Uterus (tissue), 4 donors: ENCODE measurements around the gene ZNF823. TPM values are rescaled to one million over a fixed set of nuclear protein-coding genes. Genes with fewer than 3 reads are reported as not detected.

ENCODE experiments used
- small RNA-seq: library from RNA; depleted of rRNA; stranded (forward); fragments of <200 nt; gene quantifications from one replicate; pipeline ENCODE3, GENCODE V24; 2016
- total RNA-seq, 4 donors: library from RNA; depleted of rRNA in 3 of 4; stranded (reverse); fragments of >200 nt in 3 of 4; gene quantifications; one replicate each; pipeline versions ENCODE4 v1.1.0 to v1.2.4, GENCODE V29; 2014 to 2023
- donor health status: DM: yes; HTN: yes; CAD: no.

Gene ZNF823
- total RNA-seq, 4 donors from 2014 or later = 3.2 to 24.1 (median 20.0) TPM

Small RNA genes lying within 50 kb of the gene (small RNA-seq; reads per million reads assigned to genes)
- gene ZNF833P = not detected

Other genes with a start within 250 kb of the ZNF823 start
- gene ZNF653, start 233.1 kb downstream of the ZNF823 start, total RNA-seq = 10 to 100 TPM in 1 of 4 donors, 1 to 10 TPM in 2, under 1 TPM in 1; 0.88 to 14.8 (median 6.3) TPM
- 100 to 1,000 TPM in 1 of 4 donors, 10 to 100 TPM in 3; 44.6 to 138 (median 58.2) TPM for gene ECSIT, start 209.8 kb downstream of the ZNF823 start, total RNA-seq
- 1,000 to 10,000 TPM in 1 of 4 donors, 100 to 1,000 TPM in 3; 267 to 1,727 (median 599) TPM for gene CNN1, start 200.1 kb downstream of the ZNF823 start, total RNA-seq
- 10 to 100 TPM; 19.7 to 89.4 (median 38.9) TPM for gene ELOF1, start 179.7 kb downstream of the ZNF823 start, total RNA-seq
- 1 to 10 TPM; 2.5 to 7.7 (median 5.8) TPM for gene ACP5, start 161.3 kb downstream of the ZNF823 start, total RNA-seq
- gene ZNF627, start 141.5 kb downstream of the ZNF823 start, total RNA-seq = 10 to 100 TPM; 20.6 to 70.6 (median 36.0) TPM
- gene ZNF441, start 28.1 kb upstream of the ZNF823 start, total RNA-seq = 10 to 100 TPM in 3 of 4 donors, 1 to 10 TPM in 1; 8.5 to 25.6 (median 19.8) TPM
- 10 to 100 TPM in 1 of 4 donors, 1 to 10 TPM in 2, under 1 TPM in 1; 0.59 to 10.9 (median 4.2) TPM for gene ZNF491, start 59.6 kb upstream of the ZNF823 start, total RNA-seq
- gene ZNF440, start 75.3 kb upstream of the ZNF823 start, total RNA-seq = 100 to 1,000 TPM in 1 of 4 donors, 10 to 100 TPM in 3; 18.5 to 139 (median 23.0) TPM
- 10 to 100 TPM in 2 of 4 donors, 1 to 10 TPM in 2; 5.4 to 19.8 (median 11.0) TPM for gene ZNF439, start 109.8 kb upstream of the ZNF823 start, total RNA-seq
- gene ZNF69, start 148.8 kb upstream of the ZNF823 start, total RNA-seq = 10 to 100 TPM in 2 of 4 donors, 1 to 10 TPM in 2; 1.2 to 16.1 (median 10.7) TPM
- 10 to 100 TPM in 3 of 4 donors, 1 to 10 TPM in 1; 9.7 to 21.2 (median 17.7) TPM for gene ZNF700, start 186.2 kb upstream of the ZNF823 start, total RNA-seq
- 1 to 10 TPM in 3 of 4 donors, under 1 TPM in 1; 0.88 to 6.0 (median 1.7) TPM for gene ZNF763, start 226.1 kb upstream of the ZNF823 start, total RNA-seq